Measurements from ENCODE around the gene SUN5. TPM values are rescaled to one million over a fixed set of nuclear protein-coding genes. Genes with fewer than 3 reads are reported as not detected.

Gene SUN5
- total RNA-seq, 1 donor from 2014 or later: not detected

GRCh38 chr20:33014336-33015113 is 10.3 kb upstream of the SUN5 start:
- DNase-seq (ENCODE audit: extremely low spot score, unreplicated experiment): no peak
- Mint-ChIP-seq H3K4me1 (ENCODE audit: unreplicated experiment) (peaks cover 4% of the 10 kb centered on the region), H3K4me3 (no peak overlapping the region), H3K27ac (no peak overlapping the region), H3K27me3 (peaks cover 49% of the 10 kb centered on the region), H3K36me3 (no peaks in the 10 kb centered on the region), H3K9me3 (no peaks in the 10 kb centered on the region)
- TF ChIP-seq CTCF (conservative IDR thresholded peaks at IDR 0.05): no peak

DNA sequence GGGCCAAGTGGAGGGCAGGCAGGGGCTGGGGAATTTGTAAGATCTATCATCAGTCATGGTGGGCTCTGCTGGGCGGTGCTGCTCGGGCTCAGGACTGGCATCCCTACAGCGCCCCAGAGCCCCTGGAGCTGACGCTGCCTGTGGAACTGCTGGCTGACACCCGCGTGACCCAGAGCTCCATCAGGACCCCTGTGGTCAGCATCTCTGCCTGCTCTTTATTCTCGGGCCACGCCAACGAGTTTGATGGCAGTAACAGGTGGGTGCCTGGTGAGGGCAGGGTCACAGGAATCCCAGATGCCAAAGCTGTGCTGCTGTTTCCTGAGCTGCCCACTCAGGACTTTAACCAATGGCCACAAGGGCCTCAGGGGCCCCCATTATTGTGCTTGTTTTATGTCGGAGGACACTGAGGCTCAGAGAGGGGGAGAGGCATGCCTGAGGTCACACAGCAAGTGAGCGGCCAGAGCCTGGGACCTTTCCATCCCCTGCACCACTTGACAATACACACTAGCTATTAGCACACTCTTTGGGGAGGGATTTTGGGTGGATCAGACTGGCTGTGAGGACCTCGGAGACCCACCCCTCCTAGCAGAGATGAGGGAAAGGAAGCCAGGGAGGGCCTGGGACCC is 9.6 kb upstream of the SUN5 start:
- Mint-ChIP-seq H3K9me3 (no peaks in the 10 kb centered on the region), H3K4me3 (no peak overlapping the region), H3K27me3 (peaks cover 49% of the 10 kb centered on the region), H3K36me3 (no peaks in the 10 kb centered on the region), H3K27ac (no peak overlapping the region), H3K4me1 (ENCODE audit: unreplicated experiment) (peaks cover 4% of the 10 kb centered on the region)
- no peak for TF ChIP-seq CTCF (conservative IDR thresholded peaks at IDR 0.05)
- no peak for DNase-seq (ENCODE audit: extremely low spot score, unreplicated experiment)

GRCh38 chr20:33012327-33013189 is 8.3 kb upstream of the SUN5 start:
- H3K4me1 Mint-ChIP-seq (ENCODE audit: unreplicated experiment): peaks cover 4% of the 10 kb centered on the region
- H3K27ac Mint-ChIP-seq: no peak overlapping the region
- H3K9me3 Mint-ChIP-seq: no peaks in the 10 kb centered on the region
- no peak overlapping the region for H3K4me3 Mint-ChIP-seq
- H3K27me3 Mint-ChIP-seq: peaks cover 43% of the 10 kb centered on the region
- no peaks in the 10 kb centered on the region for H3K36me3 Mint-ChIP-seq
- no peak for TF ChIP-seq CTCF (conservative IDR thresholded peaks at IDR 0.05)
- DNase-seq (ENCODE audit: extremely low spot score, unreplicated experiment): no peak

DNA sequence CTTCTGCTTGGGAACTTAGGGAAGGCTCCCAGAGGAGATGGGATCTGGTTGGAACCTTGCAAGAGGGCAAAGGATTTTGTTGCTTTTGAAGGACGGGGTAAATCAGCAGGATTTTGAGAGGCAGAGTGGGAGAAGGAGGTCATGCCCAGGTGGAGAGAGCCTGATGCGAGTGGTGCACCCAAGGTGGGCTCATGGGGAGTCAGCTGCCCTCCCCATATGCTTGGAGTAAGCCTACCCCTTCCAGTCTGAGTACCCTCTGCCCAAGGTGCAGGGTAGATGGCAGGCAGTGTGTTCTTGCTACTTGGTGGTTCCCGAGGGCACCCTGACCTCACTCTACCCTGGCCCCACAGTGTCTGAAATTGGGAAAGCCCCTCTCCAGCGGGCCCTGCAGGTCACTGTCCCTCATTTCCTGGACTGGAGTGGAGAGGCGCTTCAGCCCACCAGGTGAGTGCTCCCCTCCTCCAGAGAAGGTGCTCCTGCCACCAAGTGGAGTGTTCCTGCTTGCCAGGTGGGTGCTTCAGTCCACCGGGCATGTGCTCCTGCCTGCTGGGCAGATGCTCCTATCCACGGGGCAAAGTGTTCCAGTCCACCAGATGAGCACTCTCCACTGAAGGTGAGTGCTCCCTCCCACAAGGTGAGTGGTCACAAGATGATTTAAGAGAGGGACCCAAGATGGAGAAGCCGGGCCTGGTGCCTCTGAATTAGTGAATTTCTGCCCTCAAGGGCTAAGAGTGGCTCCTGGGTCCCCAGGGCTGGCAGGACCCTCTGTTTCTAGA is 6.6 kb upstream of the SUN5 start:
- no peak overlapping the region for H3K4me3 Mint-ChIP-seq
- DNase-seq (ENCODE audit: extremely low spot score, unreplicated experiment): no peak
- H3K36me3 Mint-ChIP-seq: no peaks in the 10 kb centered on the region
- no peak for TF ChIP-seq CTCF (conservative IDR thresholded peaks at IDR 0.05)
- peaks cover 4% of the 10 kb centered on the region for H3K4me1 Mint-ChIP-seq (ENCODE audit: unreplicated experiment)
- peaks cover 31% of the 10 kb centered on the region for H3K27me3 Mint-ChIP-seq
- H3K27ac Mint-ChIP-seq: no peak overlapping the region
- no peaks in the 10 kb centered on the region for H3K9me3 Mint-ChIP-seq

GRCh38 chr20:33010133-33010504 is 5.9 kb upstream of the SUN5 start:
- H3K36me3 Mint-ChIP-seq: no peaks in the 10 kb centered on the region
- H3K27me3 Mint-ChIP-seq: peaks cover 27% of the 10 kb centered on the region
- H3K4me1 Mint-ChIP-seq (ENCODE audit: unreplicated experiment): peaks cover 1% of the 10 kb centered on the region
- peaks cover 4% of the 10 kb centered on the region for H3K9me3 Mint-ChIP-seq
- H3K27ac Mint-ChIP-seq: no peak overlapping the region
- TF ChIP-seq CTCF (conservative IDR thresholded peaks at IDR 0.05): no peak
- DNase-seq (ENCODE audit: extremely low spot score, unreplicated experiment): no peak
- H3K4me3 Mint-ChIP-seq: no peak overlapping the region
